Naive thymus-derived CD4-positive, alpha-beta T cell (primary cell): Measurements from ENCODE around the gene FBXO22. TPM values are rescaled to one million over a fixed set of nuclear protein-coding genes. Genes with fewer than 3 reads are reported as not detected.
"Not testable (repeated sequence)": the region's sequence is repeated elsewhere in the genome, so short reads cannot be mapped to it uniquely, and the experiment has no call there.

Experiments used
- ATAC-seq: fragments of 150-1000 bp; cut with Tn5 transposase; 2 replicates; pipeline ENCODE4 v1.10.0; 2021; ENCODE audit warnings: mild to moderate bottlenecking, moderate library complexity
- CTCF ChIA-PET: fragments of 350-600 bp; sonication (Branson Sonifier 250); formaldehyde crosslinking; loops from one replicate; lab custom pipeline; 2021; ENCODE audit warnings: antibody characterized with exemption; lab: Charles Lee
- POLR2A ChIA-PET: fragments of 350-600 bp; sonication (Branson Sonifier 250); formaldehyde crosslinking; loops from one replicate; lab custom pipeline; 2021; ENCODE audit warnings: antibody characterized with exemption, inconsistent platforms; lab: Charles Lee
- DNase-seq, 9 donors: peaks; one replicate each; pipeline versions ENCODE4 v3.0.0 to v3.0.0-alpha.2; 2020 to 2022; ENCODE audit warnings: mixed read lengths in 1 of 9
- H3K27ac ChIP-seq: one replicate; pipeline ENCODE4 v1.7.0; 2013; ENCODE audit warnings: mild to moderate bottlenecking, low read depth, low read length, moderate library complexity
- H3K27me3 ChIP-seq, 2 donors: one replicate each; pipeline ENCODE4 v1.7.0; 2013; ENCODE audit warnings: low read length in 2 of 2, mild to moderate bottlenecking in 2 of 2, moderate library complexity in 2 of 2; ENCODE audit not compliant: control insufficient read depth in 2 of 2, insufficient read depth in 2 of 2
- H3K36me3 ChIP-seq, 3 experiments: 1 replicate in 2 of 3; 2 replicates in 1 of 3; pipeline ENCODE4 v1.7.0; 2013; ENCODE audit warnings: low read length in 3 of 3, mild to moderate bottlenecking in 3 of 3, moderate library complexity in 1 of 3; ENCODE audit not compliant: insufficient read depth in 3 of 3, control insufficient read depth in 2 of 3
- H3K4me1 ChIP-seq, 2 donors: one replicate each; pipeline ENCODE4 v1.7.0; 2013; ENCODE audit warnings: low read length in 2 of 2, mild to moderate bottlenecking in 2 of 2, moderate library complexity in 1 of 2; ENCODE audit not compliant: control insufficient read depth in 2 of 2, insufficient read depth in 2 of 2
- H3K4me3 ChIP-seq: 2 replicates; pipeline ENCODE4 v1.7.0; 2013; ENCODE audit warnings: mild to moderate bottlenecking, low read length
- H3K9me3 ChIP-seq, 3 experiments: 1 replicate in 2 of 3; 2 replicates in 1 of 3; pipeline ENCODE4 v1.7.0; 2013; ENCODE audit warnings: low read length in 3 of 3; ENCODE audit not compliant: control insufficient read depth in 2 of 3
- H3K27ac Mint-ChIP-seq, 9 donors: one replicate each; pipeline ENCODE4 v1.8.0; 2020 to 2022; ENCODE audit warnings: mixed read lengths in 9 of 9, mild to moderate bottlenecking in 8 of 9, moderate library complexity in 5 of 9, inconsistent platforms in 2 of 9
- H3K27me3 Mint-ChIP-seq, 5 donors: one replicate each; pipeline ENCODE4 v1.8.0; 2021 to 2022; ENCODE audit warnings: mixed read lengths in 5 of 5, mild to moderate bottlenecking in 1 of 5
- H3K36me3 Mint-ChIP-seq, 5 donors: one replicate each; pipeline ENCODE4 v1.8.0; 2020 to 2022; ENCODE audit warnings: mixed read lengths in 5 of 5, mild to moderate bottlenecking in 3 of 5, inconsistent platforms in 1 of 5
- H3K4me1 Mint-ChIP-seq, 7 donors: one replicate each; pipeline ENCODE4 v1.8.0; 2020 to 2022; ENCODE audit warnings: mixed read lengths in 7 of 7, mild to moderate bottlenecking in 3 of 7, inconsistent platforms in 1 of 7
- H3K4me3 Mint-ChIP-seq, 10 donors: one replicate each; pipeline ENCODE4 v1.8.0; 2020 to 2022; ENCODE audit warnings: mild to moderate bottlenecking in 10 of 10, mixed read lengths in 10 of 10, moderate library complexity in 6 of 10, inconsistent platforms in 2 of 10
- H3K9me3 Mint-ChIP-seq, 11 donors: one replicate each; pipeline ENCODE4 v1.8.0; 2020 to 2022; ENCODE audit warnings: mixed read lengths in 11 of 11, mild to moderate bottlenecking in 4 of 11, inconsistent platforms in 1 of 11, moderate library complexity in 1 of 11
- intact Hi-C, 2 donors: fragments of 100-400 bp; cut with micrococcal nuclease; formaldehyde crosslinking; loops; one replicate each; pipeline ENCODE4 v1.15.1; 2023
- polyA plus RNA-seq, 2 donors: library from polyadenylated mRNA; unstranded; fragments of 300-500 nt; fragmentation: Illumina TruSeq; gene quantifications; one replicate each; pipeline ENCODE4 v1.2.3, GENCODE V29; 2021
- total RNA-seq, 6 experiments: library from RNA in 5 of 6; stranded (reverse) in 5 of 6; gene quantifications; 1 replicate in 5 of 6; 2 replicates in 1 of 6; pipeline ENCODE4 v1.2.3 and lab custom pipeline; 2021 to 2026

The FBXO22 gene
- total and polyA plus RNA-seq, 7 experiments from 2014 or later: 9.7 to 34.5 (median 15.3) TPM

DNA sequence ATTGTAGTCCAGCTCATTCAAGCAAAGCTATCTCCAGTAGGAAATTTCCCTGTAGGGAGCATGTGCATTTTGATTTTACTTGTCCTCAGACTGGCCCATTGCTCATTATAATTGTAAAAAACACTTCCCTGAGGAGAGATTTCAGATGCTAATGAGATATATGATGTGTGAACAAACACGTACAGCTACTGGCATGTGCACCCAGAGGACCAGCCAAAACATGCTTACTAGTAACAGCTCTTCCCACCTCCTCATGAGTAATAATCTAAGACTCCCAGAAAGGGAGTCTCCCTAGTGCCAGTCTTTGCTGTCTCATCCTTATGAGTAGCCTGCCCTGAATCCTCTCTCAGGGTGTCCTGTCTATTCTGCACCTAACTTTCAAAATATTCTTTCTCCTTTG is 43.4 kb downstream of the FBXO22 start:
- Histone ChIP-seq H3K36me3 (no peaks in the 10 kb centered on the region), H3K4me1 (no peaks in the 10 kb centered on the region), H3K4me3 (no peak overlapping the region), H3K9me3 (no peaks in the 10 kb centered on the region), H3K27ac (no peak overlapping the region), H3K27me3 (no peaks in the 10 kb centered on the region)
- Mint-ChIP-seq H3K36me3 (no peaks in the 10 kb centered on the region), H3K4me3 (no peak overlapping the region), H3K4me1 (no peaks in the 10 kb centered on the region), H3K9me3 (peaks cover 0 to 3% (median 0%) of the 10 kb centered on the region in 11 donors), H3K27me3 (peaks cover 41 to 51% (median 46%) of the 10 kb centered on the region in 5 donors), H3K27ac (no peak overlapping the region)
- DNase-seq (no peak), ATAC-seq (no peak)
- POLR2A ChIA-PET: interaction anchor here (0.6 kb wide), 1 partner anchor 760 kb away, joined by 5 read pairs; no protein-coding TSS in a partner anchor
- CTCF ChIA-PET: no interaction called here
- intact Hi-C loops: no loop called here

DNA sequence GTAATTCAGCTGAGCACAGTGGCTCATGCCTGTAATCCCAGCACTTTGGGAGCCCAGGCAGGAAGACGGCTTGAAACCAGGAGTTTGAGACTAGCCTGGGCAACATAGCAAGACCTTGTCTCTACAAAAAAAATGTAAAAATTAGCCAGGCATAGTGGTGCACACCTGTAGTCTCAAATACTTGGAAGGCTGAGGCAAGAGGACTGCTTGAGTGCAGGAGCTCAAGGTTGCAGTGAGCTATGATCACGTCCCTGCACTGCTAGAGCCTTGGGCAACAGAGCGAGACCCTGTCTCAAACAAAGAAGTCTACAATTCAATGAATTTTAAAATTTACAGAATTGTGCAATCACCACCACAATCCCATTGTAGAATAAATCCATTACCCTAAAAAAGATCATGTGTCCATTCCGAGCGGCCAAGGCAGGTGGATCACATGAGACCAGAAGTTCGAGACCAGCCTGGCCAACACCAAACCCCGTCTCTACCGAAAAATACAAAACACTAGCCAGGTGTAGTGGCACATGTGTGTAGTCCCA is 45.2 kb downstream of the FBXO22 start:
- ChIA-PET POLR2A (no interaction called here), CTCF (no interaction called here)
- Histone ChIP-seq H3K36me3 (no peaks in the 10 kb centered on the region), H3K4me1 (no peaks in the 10 kb centered on the region), H3K27ac (no peak overlapping the region), H3K27me3 (no peaks in the 10 kb centered on the region), H3K4me3 (no peak overlapping the region), H3K9me3 (no peaks in the 10 kb centered on the region)
- H3K4me1 Mint-ChIP-seq: no peaks in the 10 kb centered on the region
- H3K36me3 Mint-ChIP-seq: no peaks in the 10 kb centered on the region
- peaks cover 51 to 65% (median 55%) of the 10 kb centered on the region in 5 donors for H3K27me3 Mint-ChIP-seq
- no peak overlapping the region for H3K27ac Mint-ChIP-seq
- peaks cover 0 to 3% (median 0%) of the 10 kb centered on the region in 11 donors for H3K9me3 Mint-ChIP-seq
- intact Hi-C loops: no loop called here
- no peak for DNase-seq
- ATAC-seq: no peak
- no peak overlapping the region for H3K4me3 Mint-ChIP-seq

DNA sequence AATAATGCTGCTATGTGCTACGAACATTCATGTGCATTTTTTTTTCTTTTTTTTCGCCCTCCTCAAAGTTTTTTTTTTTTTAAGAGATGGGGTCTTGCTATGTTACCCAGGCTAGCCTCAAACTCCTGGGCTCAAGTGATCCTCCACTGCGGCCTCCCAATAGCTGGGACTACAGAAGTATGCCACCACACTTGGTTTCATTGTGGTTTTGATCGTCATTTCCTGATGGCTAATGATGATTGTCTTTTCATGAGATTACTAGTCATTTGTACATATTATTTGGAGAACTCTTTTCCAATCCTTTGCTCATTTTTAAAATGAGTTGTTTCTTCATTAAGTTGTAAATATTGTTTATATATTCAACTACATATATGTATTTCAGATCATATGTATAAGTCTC is 48.8 kb downstream of the FBXO22 start:
- H3K27me3 Mint-ChIP-seq: peaks cover 61 to 84% (median 67%) of the 10 kb centered on the region in 5 donors
- no peaks in the 10 kb centered on the region for H3K36me3 Mint-ChIP-seq

DNA sequence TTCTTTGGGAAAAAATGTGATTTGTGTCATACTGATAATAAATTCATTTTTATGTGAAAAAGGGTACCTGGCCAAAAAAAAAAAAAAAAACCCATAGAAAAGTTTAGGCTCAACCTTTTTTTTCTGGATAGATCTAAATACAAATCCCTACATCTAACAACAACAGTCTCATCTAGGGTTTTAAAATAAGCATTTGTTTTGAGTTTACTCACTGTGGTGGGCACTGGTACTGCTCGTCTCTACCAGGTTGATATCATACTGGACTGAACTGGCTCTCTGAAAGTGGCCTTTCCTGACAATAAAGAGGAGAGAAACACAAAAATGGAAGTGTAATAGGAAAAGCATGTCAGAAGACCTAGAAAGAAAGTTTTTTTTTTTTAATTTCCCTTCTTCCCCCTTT is 52.0 kb downstream of the FBXO22 start:
- H3K27ac ChIP-seq: no peak overlapping the region
- H3K36me3 Mint-ChIP-seq: no peaks in the 10 kb centered on the region
- no peak overlapping the region for H3K4me3 Mint-ChIP-seq
- no peak overlapping the region for H3K27ac Mint-ChIP-seq
- H3K9me3 Mint-ChIP-seq: no peaks in the 10 kb centered on the region
- no peaks in the 10 kb centered on the region for H3K36me3 ChIP-seq
- ChIA-PET CTCF (no interaction called here), POLR2A (no interaction called here)
- intact Hi-C loops: no loop called here
- peaks cover 47 to 65% (median 59%) of the 10 kb centered on the region in 5 donors for H3K27me3 Mint-ChIP-seq
- no peaks in the 10 kb centered on the region for H3K4me1 Mint-ChIP-seq
- ATAC-seq: no peak
- no peaks in the 10 kb centered on the region for H3K4me1 ChIP-seq
- no peaks in the 10 kb centered on the region for H3K27me3 ChIP-seq
- H3K9me3 ChIP-seq: no peaks in the 10 kb centered on the region
- H3K4me3 ChIP-seq: no peak overlapping the region
- DNase-seq: no peak

More for the DNA sequence above, 48.8 kb downstream of the FBXO22 start:
- Mint-ChIP-seq H3K4me1 (no peaks in the 10 kb centered on the region), H3K4me3 (no peak overlapping the region), H3K9me3 (no peaks in the 10 kb centered on the region), H3K27ac (no peak overlapping the region)
- ATAC-seq (peak; percentile 38), DNase-seq (no peak)
- Histone ChIP-seq H3K4me3 (no peak overlapping the region), H3K27me3 (no peaks in the 10 kb centered on the region), H3K36me3 (no peaks in the 10 kb centered on the region), H3K9me3 (no peaks in the 10 kb centered on the region), H3K27ac (no peak overlapping the region), H3K4me1 (no peaks in the 10 kb centered on the region)
- CTCF ChIA-PET: no interaction called here
- POLR2A ChIA-PET: interaction anchor here (0.9 kb wide), 1 partner anchor 10 kb away, joined by 3 read pairs; no protein-coding TSS in a partner anchor
- intact Hi-C loops: no loop called here

DNA sequence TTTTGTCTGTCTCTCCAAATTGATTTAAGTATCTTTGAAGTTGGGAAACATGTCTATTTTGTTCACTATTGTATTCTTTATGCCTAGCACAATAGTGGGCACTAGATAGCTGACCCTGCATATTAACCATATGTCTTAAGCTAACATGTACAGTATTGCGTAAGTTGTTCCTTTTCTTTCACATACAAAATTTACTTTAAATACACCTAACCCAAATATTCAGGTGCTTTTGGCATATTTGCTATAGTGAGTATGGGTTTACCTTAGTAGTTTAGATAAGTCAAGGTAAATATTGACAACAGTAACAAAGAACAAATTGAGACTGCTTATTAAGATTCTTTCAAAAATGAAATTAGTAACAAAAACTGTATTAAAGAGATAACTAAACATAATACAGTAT is 57.7 kb downstream of the FBXO22 start:
- Mint-ChIP-seq H3K4me1 (no peaks in the 10 kb centered on the region), H3K27ac (no peak overlapping the region), H3K4me3 (no peak overlapping the region), H3K9me3 (peaks cover 0 to 10% (median 3%) of the 10 kb centered on the region in 11 donors), H3K36me3 (peaks cover 0 to 4% (median 0%) of the 10 kb centered on the region in 5 donors), H3K27me3 (peaks cover 14 to 36% (median 22%) of the 10 kb centered on the region in 5 donors)
- no peak for ATAC-seq
- Histone ChIP-seq H3K4me3 (no peak overlapping the region), H3K27me3 (no peaks in the 10 kb centered on the region), H3K9me3 (no peaks in the 10 kb centered on the region), H3K4me1 (no peaks in the 10 kb centered on the region), H3K36me3 (no peaks in the 10 kb centered on the region), H3K27ac (no peak overlapping the region)
- DNase-seq: no peak
- POLR2A ChIA-PET: no interaction called here
- CTCF ChIA-PET: interaction anchor here (1.2 kb wide), 1 partner anchor 40 kb away, joined by 5 read pairs; no protein-coding TSS in a partner anchor
- intact Hi-C loops: no loop called here

DNA sequence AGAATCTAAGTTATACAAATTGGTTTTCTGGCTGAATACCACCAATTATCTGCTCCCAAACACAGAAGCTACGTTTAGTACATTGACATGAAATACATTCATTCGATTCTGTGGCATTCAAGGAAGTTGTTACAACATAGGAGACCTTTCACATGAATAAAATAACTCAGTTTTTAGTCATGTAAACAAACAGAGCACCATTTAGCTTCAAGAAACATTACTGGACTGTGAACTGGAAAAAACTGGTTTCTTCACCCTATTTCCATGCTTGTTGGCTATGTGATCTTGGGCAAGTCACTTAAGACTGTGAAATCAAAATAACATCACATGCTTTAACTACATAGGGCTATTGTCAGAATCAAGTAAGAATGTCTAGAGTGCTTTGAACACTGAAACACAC is 62.4 kb downstream of the FBXO22 start:
- DNase-seq: no peak

DNA sequence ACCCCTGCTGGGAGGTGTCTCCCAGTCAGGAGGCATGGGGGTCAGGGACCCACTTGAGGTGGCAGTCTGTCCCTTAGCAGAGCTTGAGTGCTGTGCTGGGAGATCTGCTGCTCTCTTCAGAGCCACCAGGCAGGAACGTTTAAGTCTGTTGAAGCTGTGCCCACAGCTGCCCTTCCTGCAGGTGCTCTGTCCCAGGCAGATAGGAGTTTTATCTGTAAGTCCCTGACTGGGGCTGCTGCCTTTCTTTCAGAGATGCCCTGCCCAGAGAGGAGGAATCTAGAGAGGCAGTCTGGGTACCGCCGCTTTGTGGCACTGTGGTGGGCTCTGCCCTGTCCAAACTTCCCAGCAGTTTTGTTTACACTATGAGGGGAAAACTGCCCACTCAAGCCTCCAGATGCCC is 73.1 kb downstream of the FBXO22 start:
- H3K4me1 ChIP-seq, H3K4me1 Mint-ChIP-seq, H3K36me3 ChIP-seq, H3K4me3 Mint-ChIP-seq, H3K27ac ChIP-seq, intact Hi-C loops, CTCF ChIA-PET, H3K9me3 Mint-ChIP-seq, DNase-seq, H3K27ac Mint-ChIP-seq, POLR2A ChIA-PET, H3K9me3 ChIP-seq, ATAC-seq, H3K4me3 ChIP-seq, H3K36me3 Mint-ChIP-seq, H3K27me3 ChIP-seq: not testable (repeated sequence)
- H3K27me3 Mint-ChIP-seq: peaks cover 21 to 62% (median 25%) of the 10 kb centered on the region in 5 donors

More for the DNA sequence above, 62.4 kb downstream of the FBXO22 start:
- no peak overlapping the region for H3K27ac Mint-ChIP-seq
- peaks cover 0 to 4% (median 0%) of the 10 kb centered on the region in 5 donors for H3K36me3 Mint-ChIP-seq
- POLR2A ChIA-PET: no interaction called here
- H3K4me1 Mint-ChIP-seq: no peaks in the 10 kb centered on the region
- no peak for ATAC-seq
- peaks cover 0 to 10% (median 3%) of the 10 kb centered on the region in 11 donors for H3K9me3 Mint-ChIP-seq
- no peak overlapping the region for H3K27ac ChIP-seq
- no peaks in the 10 kb centered on the region for H3K4me1 ChIP-seq
- no peak overlapping the region for H3K4me3 Mint-ChIP-seq
- no peaks in the 10 kb centered on the region for H3K27me3 ChIP-seq
- no peaks in the 10 kb centered on the region for H3K36me3 ChIP-seq
- no peaks in the 10 kb centered on the region for H3K9me3 ChIP-seq
- intact Hi-C loops: no loop called here
- H3K4me3 ChIP-seq: no peak overlapping the region
- H3K27me3 Mint-ChIP-seq: peaks cover 4 to 15% (median 6%) of the 10 kb centered on the region in 5 donors
- CTCF ChIA-PET: no interaction called here
